ENCODE measurements around the gene PDS5B.

The PDS5B gene

DNA sequence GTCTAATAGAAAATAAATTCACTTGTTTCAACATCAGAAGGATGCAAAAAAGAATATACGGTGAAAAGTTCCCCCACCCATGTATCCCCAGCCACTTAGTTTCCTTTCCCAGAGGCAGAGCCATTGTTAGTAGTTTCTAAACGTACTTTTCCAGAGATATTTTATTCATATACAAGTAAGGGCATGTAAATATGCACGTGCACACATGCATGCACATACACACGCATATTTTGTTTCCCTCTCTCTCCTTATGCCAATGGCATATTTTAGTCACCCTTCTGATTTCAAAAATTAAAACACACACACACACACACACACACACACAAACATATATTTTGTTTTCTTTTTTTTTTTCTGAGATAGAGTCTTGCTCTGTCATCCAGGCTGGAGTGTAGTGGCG, 147.4 kb downstream of the PDS5B start:
- no peak for DNase-seq

GRCh38 chr13:32734511-32734910, 148.3 kb downstream of the PDS5B start:
- DNase-seq: no peak

DNA sequence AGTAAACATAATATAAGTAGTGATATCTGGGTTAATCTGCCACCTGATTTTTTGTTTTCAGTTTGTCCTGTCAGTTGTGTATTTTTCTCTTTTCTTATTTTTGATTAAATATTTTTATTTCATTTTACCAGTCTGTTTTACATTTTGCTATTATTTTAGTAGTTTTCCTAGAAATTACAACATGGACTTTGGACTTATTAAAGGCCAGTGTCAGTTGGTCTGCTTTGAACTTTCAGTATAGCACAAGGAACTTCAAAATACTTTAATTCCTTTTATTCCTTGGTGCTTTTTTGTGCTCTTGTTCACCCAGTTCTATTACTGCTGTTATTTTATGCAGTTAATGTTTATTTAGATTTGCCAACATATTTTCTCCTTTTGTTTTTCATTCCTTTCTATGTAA, 149.6 kb downstream of the PDS5B start:
- DNase-seq: no peak

DNA sequence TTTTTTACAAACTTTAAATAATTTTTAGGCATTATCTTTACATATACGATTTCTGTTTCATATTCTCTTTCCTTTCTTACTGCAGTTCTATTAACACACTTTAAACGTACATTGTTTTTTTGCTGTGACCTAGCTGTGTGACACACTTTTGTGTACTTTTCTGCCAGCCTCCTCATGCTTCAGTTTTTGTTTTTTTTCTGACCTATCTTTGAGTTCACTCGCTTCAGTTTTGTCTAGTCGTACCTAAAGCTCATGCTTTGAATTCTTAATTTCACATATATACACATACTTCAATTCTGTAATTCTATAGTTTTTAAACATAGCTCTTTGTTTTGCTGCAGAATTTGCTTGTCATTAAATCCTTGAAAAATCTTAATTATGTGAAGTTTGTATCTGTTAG, 150.4 kb downstream of the PDS5B start:
- DNase-seq: peak in 1 of 2 donors; percentile 30

DNA sequence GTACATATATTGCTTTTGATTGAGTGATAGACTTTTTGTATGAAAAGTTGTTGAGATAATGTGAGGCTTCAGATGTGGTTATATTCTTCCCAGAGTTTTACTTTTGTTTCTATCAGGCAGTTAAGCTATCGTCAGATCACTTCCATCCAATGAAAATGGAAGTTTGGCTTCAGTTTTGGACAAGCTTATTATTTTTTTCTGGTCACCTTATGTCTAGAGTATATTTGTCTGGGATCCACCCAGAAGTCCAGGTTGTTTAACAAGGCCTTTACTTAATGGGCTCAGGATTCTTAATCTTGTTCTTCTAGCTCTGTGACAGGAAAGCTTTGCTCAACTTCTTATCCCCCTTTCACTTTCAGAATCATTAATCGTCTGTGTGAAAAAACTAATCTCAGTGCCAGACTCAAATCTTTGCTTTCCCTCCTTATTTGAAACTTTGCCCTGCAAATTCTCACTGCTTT, 150.9 kb downstream of the PDS5B start:
- DNase-seq: peak in 1 of 2 donors; percentile 67

DNA sequence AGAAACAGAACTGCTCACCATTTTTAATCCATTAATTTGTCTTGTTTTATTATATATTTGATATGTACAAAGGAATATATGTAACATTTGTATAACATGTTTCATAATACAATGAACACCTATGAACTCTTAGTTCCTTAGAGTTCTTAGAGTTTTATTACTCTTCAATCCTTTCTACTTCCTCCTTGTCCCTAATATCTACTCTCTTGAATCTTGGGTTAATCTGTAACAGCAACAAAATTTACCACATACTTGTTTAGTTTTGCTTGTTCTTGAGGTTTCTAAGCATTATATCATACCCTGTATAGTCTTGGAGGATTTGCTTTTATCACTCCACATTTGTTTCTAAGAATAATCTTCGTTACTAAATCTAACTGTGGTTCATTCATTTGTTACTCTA, 151.4 kb downstream of the PDS5B start:
- DNase-seq: no peak

GRCh38 chr13:32745509-32745908, 159.3 kb downstream of the PDS5B start:
- DNase-seq: no peak

DNA sequence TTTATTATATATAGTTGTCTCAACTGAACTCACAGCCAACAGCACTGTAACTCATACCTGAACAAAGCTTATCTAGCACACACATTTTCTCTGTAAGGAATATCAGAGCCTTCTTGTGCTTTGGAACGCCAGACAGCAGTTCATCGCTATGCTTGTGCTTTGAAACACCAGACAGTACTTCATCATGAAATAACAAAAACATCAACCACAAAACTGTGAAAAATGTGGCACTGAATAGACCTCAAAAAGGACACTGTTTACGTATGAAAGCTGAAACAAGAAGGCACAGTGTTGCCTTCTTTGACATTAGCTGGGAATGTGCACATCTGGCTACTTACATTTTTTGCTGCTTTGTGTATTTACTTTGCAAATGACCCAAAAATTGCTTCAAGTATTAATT, 160.2 kb downstream of the PDS5B start:
- DNase-seq: no peak

DNA sequence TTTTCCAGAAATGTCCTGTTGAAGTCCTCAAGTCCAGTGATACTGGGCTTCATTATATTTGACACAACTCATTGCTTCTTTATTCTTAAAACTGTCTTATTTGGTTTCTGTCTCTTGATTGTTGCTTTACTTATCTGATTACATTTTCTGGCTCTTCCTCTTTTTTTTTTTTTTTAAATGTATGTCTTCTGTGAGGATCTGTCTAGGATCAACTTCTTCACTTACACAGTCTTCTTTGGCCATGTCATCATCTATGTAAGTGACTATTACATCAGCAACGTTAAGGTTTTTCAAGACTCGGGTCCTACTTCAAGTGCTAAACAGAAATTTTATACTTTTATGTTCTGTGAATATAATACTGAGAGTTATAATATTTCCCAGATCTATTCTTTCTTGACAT, 162.1 kb downstream of the PDS5B start:
- no peak for DNase-seq

DNA sequence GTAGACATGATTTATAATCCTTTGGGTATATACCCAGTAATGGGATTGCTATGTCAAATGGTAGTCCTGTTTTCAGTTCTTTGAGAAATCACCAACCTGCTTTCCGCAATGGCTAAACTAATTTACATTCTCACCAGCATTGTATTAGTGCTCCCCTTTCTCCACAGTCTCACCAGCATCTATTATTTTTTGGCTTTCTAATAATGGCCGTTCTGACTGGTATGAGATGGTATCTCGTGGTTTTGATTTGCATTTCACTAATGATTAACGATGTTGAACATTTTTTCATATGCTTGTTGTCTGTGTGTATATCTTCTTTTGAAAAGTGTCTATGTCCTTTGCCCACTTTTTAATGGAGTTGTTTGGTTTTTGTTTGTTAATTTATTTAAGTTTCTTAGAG, 165.1 kb downstream of the PDS5B start:
- DNase-seq: no peak

DNA sequence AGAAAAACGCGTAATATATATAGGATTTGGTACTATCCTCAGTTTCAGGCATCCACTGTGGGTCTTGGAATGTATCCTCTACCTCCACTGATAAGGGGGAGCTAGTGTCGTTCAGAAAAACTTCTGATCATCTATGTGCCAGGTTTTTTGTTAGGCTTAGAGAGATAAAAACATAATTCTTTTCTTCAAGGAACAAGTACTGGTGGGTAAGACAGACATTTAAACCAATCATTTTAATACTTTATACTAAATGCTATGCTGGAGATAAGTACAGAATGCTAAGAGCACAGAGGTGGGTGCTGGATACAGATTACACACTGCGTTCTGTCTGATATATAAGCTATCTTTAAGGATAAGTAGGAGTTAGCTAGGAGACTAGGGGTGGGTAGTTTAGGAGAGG, 166.1 kb downstream of the PDS5B start:
- DNase-seq: no peak

GRCh38 chr13:32752997-32753606, 166.8 kb downstream of the PDS5B start:
- DNase-seq: no peak

- no peak for DNase-seq
Measured at GRCh38 chr13:32754179-32754578, 167.9 kb downstream of the PDS5B start.

- no peak for DNase-seq
Measured at GRCh38 chr13:32759152-32759551, 172.9 kb downstream of the PDS5B start.

DNA sequence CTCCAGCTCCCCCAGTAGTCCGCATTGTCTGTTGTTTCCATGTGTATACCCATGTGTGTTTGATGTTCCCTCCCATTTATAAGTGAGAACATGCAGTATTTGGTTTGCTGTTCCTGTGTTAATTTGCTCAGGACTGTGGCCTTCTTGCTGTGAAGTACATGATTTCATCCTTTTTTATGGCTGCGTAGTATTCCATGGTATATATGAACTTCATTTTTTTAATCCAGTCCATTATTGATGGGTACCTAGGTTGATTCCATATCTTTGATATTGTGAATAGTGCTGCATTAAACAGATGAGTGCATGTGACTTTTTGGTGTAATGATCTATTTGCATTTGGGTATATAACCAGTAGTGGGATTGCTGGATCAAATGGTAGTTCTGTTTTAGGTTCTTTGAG, 175.2 kb downstream of the PDS5B start:
- no peak for DNase-seq

GRCh38 chr13:32779119-32779518, 192.9 kb downstream of the PDS5B start:
- DNase-seq: no peak

DNA sequence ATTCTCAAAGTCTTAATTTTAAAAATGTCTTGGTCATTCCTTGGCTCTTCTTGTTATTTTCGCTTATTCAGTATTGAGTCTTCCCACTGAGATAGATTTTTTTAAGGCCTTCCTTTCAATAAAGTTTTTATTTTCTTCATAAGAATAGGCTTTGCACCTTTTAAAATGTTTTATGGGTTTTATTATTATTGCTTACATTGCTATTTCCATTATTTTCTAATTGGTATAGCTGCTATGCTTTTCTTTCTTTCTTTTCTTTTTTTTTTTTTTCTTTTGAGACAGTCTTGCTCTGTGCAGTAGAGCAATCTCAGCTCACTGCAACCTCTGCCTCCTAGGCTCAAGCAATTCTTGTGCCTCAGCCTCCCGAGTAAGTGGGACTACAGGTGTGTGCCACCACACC, 195.7 kb downstream of the PDS5B start:
- no peak for DNase-seq

GRCh38 chr13:32783067-32783466, 196.8 kb downstream of the PDS5B start:
- DNase-seq: peak in 1 of 2 donors; percentile 26

- DNase-seq: no peak
Measured at GRCh38 chr13:32790731-32791130, 204.5 kb downstream of the PDS5B start.

DNA sequence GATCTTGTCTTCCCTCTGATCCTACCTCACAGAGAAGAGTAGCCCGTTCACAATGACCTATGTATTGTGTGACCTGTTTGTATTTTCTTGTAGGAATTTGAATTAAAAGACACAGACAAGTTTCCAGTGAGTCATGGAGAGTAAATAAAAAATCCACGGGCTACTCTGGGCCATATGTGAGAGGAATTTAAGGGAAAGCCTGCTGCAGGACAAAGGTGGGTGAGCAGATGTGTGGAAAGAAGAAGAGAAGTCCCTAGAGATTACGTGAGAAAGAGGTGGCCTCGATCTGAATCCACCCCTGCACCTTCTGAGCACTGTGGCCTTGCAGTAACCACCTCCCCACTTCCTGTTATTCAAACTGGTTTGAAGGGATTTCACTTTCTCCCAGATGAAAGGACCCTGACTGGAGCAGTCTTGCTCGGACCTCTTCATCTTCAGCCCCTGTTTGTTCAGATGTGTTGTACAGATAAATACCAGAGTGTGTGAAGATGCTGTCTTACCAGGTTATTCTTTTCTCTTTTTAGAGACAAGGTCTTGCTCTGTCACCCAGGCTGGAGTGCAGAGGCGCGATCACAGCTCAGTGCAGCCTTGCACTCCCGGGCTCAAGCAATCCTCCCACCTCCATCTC, 205.4 kb downstream of the PDS5B start:
- peak in 1 of 2 donors; percentile 38 for DNase-seq

DNA sequence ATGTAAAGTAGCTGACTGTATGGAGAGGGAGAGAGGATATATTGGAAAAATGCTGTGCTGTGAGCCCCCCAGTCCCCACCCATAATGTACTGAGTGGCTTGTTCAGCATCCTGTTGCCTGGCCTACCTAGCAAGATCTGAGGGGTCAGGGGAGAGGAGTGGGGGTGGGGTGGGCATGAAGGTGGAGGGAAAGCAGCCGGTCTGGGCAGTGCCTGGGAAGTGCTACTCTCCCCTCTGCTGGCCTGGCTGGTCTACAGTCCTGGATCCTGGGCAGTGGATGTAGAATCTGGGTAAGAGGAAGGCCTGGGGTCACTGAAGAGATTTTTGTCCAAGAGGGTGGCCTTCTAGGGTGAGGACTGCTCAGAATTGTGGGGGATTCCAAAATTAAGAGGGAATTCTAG, 210.5 kb downstream of the PDS5B start:
- no peak for DNase-seq

- no peak for DNase-seq
Measured at GRCh38 chr13:32802159-32802558, 215.9 kb downstream of the PDS5B start.

- no peak for DNase-seq
Measured at GRCh38 chr13:32804673-32805230, 218.5 kb downstream of the PDS5B start.

DNA sequence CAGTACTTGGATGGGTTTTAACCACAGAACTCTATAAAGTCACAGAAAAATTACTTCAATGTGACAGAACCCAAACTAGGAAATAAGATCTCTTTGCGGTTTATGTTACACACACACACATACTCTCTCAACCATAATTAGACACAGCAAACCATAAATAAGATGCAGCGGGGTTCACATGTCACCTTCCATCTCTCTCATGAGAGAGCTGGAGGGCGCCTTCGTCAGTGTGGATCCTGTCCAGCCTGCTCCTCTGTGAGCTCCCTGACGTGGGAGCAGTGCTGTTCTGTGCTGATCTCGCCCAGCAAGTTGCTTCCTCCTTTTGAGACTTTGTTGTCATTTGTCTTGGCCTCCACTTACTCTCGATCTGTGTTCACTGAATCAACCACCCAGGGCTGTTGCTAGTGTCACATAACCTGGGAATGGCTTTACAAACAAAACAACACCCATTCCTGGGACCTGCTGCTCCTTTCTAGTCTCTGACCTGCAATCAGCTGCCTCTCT, 225.1 kb downstream of the PDS5B start:
- DNase-seq: peak in 1 of 2 donors; percentile 5

Measured in CD4-positive, alpha-beta T cell treated with Interferon alpha-2 for 1 hour (primary cell).